ENCODE data around the gene CNTN5.

Gene CNTN5

GRCh38 chr11:100329352-100329751 lies 1308.6 kb downstream of the CNTN5 start:
- Histone ChIP-seq H3K9ac (no peak overlapping the region), H3K36me3 (no peaks in the 10 kb centered on the region), H3K9me3 (replicated peaks in 1 of 11) (no peaks in the 10 kb centered on the region), H3K4me2 (no peak overlapping the region), H4K20me1 (no peaks in the 10 kb centered on the region), H3K27me3 (no peaks in the 10 kb centered on the region), H3K4me1 (no peaks in the 10 kb centered on the region), H3K4me3 (no peak overlapping the region), H3K27ac (no peak overlapping the region)
- no peak for TF ChIP-seq Cebpa-rat (IDR thresholded peaks at IDR 0.05)

- Histone ChIP-seq H3K27ac (no peak overlapping the region), H3K36me3 (no peaks in the 10 kb centered on the region), H3K9ac (no peak overlapping the region), H3K4me3 (no peak overlapping the region), H3K4me2 (no peak overlapping the region), H3K4me1 (no peaks in the 10 kb centered on the region), H3K27me3 (no peaks in the 10 kb centered on the region), H4K20me1 (no peaks in the 10 kb centered on the region), H3K9me3 (replicated peaks in 1 of 11) (no peaks in the 10 kb centered on the region)
- no peak for TF ChIP-seq Cebpa-rat (IDR thresholded peaks at IDR 0.05)
These were observed 1316.1 kb downstream of the CNTN5 start for GRCh38 chr11:100336873-100337272.

- H3K4me3 ChIP-seq, result no peak overlapping the region
- no peak overlapping the region for H3K4me2 ChIP-seq
- H3K9me3 ChIP-seq (replicated peaks in 1 of 11), result no peaks in the 10 kb centered on the region
- H4K20me1 ChIP-seq, result no peaks in the 10 kb centered on the region
- no peaks in the 10 kb centered on the region for H3K36me3 ChIP-seq
- no peak overlapping the region for H3K9ac ChIP-seq
- no peaks in the 10 kb centered on the region for H3K27me3 ChIP-seq
- TF ChIP-seq Cebpa-rat (IDR thresholded peaks at IDR 0.05), result no peak
- H3K4me1 ChIP-seq, result no peaks in the 10 kb centered on the region
- H3K27ac ChIP-seq, result no peak overlapping the region
These were observed 1317.5 kb downstream of the CNTN5 start for GRCh38 chr11:100338144-100338840.

- H4K20me1 ChIP-seq, result no peaks in the 10 kb centered on the region
- H3K4me2 ChIP-seq, result no peak overlapping the region
- no peak overlapping the region for H3K4me3 ChIP-seq
- TF ChIP-seq Cebpa-rat (IDR thresholded peaks at IDR 0.05), result no peak
- H3K36me3 ChIP-seq, result no peaks in the 10 kb centered on the region
- no peak overlapping the region for H3K27ac ChIP-seq
- H3K9me3 ChIP-seq (replicated peaks in 1 of 11), result no peaks in the 10 kb centered on the region
- H3K4me1 ChIP-seq, result no peaks in the 10 kb centered on the region
- no peaks in the 10 kb centered on the region for H3K27me3 ChIP-seq
- no peak overlapping the region for H3K9ac ChIP-seq
These were observed 1319.9 kb downstream of the CNTN5 start for GRCh38 chr11:100340466-100341319.

GRCh38 chr11:100353083-100353482 lies 1332.3 kb downstream of the CNTN5 start:
- H3K4me3 ChIP-seq, result no peak overlapping the region
- H4K20me1 ChIP-seq, result no peaks in the 10 kb centered on the region
- H3K4me1 ChIP-seq, result no peaks in the 10 kb centered on the region
- no peaks in the 10 kb centered on the region for H3K36me3 ChIP-seq
- no peak overlapping the region for H3K27ac ChIP-seq
- H3K9me3 ChIP-seq (replicated peaks in 1 of 11), result no peaks in the 10 kb centered on the region
- H3K27me3 ChIP-seq, result no peaks in the 10 kb centered on the region
- TF ChIP-seq Cebpa-rat (IDR thresholded peaks at IDR 0.05), result no peak
- no peak overlapping the region for H3K4me2 ChIP-seq
- H3K9ac ChIP-seq, result no peak overlapping the region

- H3K4me3 ChIP-seq, result no peak overlapping the region
- no peak for TF ChIP-seq Cebpa-rat (IDR thresholded peaks at IDR 0.05)
- H3K4me1 ChIP-seq, result no peaks in the 10 kb centered on the region
- H3K27me3 ChIP-seq, result no peaks in the 10 kb centered on the region
- no peaks in the 10 kb centered on the region for H4K20me1 ChIP-seq
- no peaks in the 10 kb centered on the region for H3K9me3 ChIP-seq (replicated peaks in 1 of 11)
- no peak overlapping the region for H3K4me2 ChIP-seq
- no peak overlapping the region for H3K27ac ChIP-seq
- H3K36me3 ChIP-seq, result no peaks in the 10 kb centered on the region
- no peak overlapping the region for H3K9ac ChIP-seq
These were observed 1334.0 kb downstream of the CNTN5 start for GRCh38 chr11:100354736-100355135.

GRCh38 chr11:100356035-100356434 lies 1335.3 kb downstream of the CNTN5 start:
- no peaks in the 10 kb centered on the region for H3K36me3 ChIP-seq
- no peaks in the 10 kb centered on the region for H3K27me3 ChIP-seq
- no peak overlapping the region for H3K9ac ChIP-seq
- no peaks in the 10 kb centered on the region for H4K20me1 ChIP-seq
- TF ChIP-seq Cebpa-rat (IDR thresholded peaks at IDR 0.05), result no peak
- H3K9me3 ChIP-seq (replicated peaks in 1 of 11), result no peaks in the 10 kb centered on the region
- no peak overlapping the region for H3K4me3 ChIP-seq
- no peak overlapping the region for H3K27ac ChIP-seq
- H3K4me1 ChIP-seq, result no peaks in the 10 kb centered on the region
- no peak overlapping the region for H3K4me2 ChIP-seq

GRCh38 chr11:100359281-100359680 lies 1338.5 kb downstream of the CNTN5 start:
- no peaks in the 10 kb centered on the region for H3K9me3 ChIP-seq (replicated peaks in 1 of 11)
- no peaks in the 10 kb centered on the region for H4K20me1 ChIP-seq
- TF ChIP-seq Cebpa-rat (IDR thresholded peaks at IDR 0.05), result no peak
- no peak overlapping the region for H3K27ac ChIP-seq
- no peaks in the 10 kb centered on the region for H3K4me1 ChIP-seq
- no peak overlapping the region for H3K4me3 ChIP-seq
- no peaks in the 10 kb centered on the region for H3K36me3 ChIP-seq
- no peak overlapping the region for H3K4me2 ChIP-seq
- no peak overlapping the region for H3K9ac ChIP-seq
- H3K27me3 ChIP-seq, result no peaks in the 10 kb centered on the region

GRCh38 chr11:100367892-100368291 lies 1347.1 kb downstream of the CNTN5 start:
- Histone ChIP-seq H3K4me3 (no peak overlapping the region), H3K9ac (no peak overlapping the region), H3K27me3 (no peaks in the 10 kb centered on the region), H3K9me3 (replicated peaks in 1 of 11) (peaks cover 11 to 20% (median 15%) of the 10 kb centered on the region in 11 experiments; a peak in 21 of 22 replicates), H3K4me1 (no peaks in the 10 kb centered on the region), H3K27ac (no peak overlapping the region), H4K20me1 (no peaks in the 10 kb centered on the region), H3K36me3 (no peaks in the 10 kb centered on the region), H3K4me2 (no peak overlapping the region)
- TF ChIP-seq Cebpa-rat (IDR thresholded peaks at IDR 0.05), result no peak
